IMR-90 (cell line): ENCODE data around the gene CHMP3.
"Not testable (repeated sequence)": the region's sequence is repeated elsewhere in the genome, so short reads cannot be mapped to it uniquely, and the experiment has no call there.

Experiments used
- CEBPB ChIP-seq: IDR thresholded peaks from 2 replicates; pipeline ENCODE4 v1.6.1; 2012; ENCODE audit warnings: low read depth, low read length, improper control_type of control experiment
- CTCF ChIP-seq: conservative IDR thresholded peaks from 2 replicates; pipeline ENCODE4 v1.5.1; 2012; ENCODE audit warnings: mild to moderate bottlenecking, low read depth, low read length, improper control_type of control experiment
- MAZ ChIP-seq: IDR thresholded peaks from 2 replicates; pipeline ENCODE4 v1.6.1; 2012; ENCODE audit warnings: low read depth, mild to moderate bottlenecking, low read length, improper control_type of control experiment, moderate library complexity, borderline replicate concordance
- MXI1 ChIP-seq: IDR thresholded peaks from 2 replicates; pipeline ENCODE4 v1.6.1; 2012; ENCODE audit warnings: low read depth, mild to moderate bottlenecking, low read length, moderate library complexity, borderline replicate concordance
- POLR2A ChIP-seq: IDR thresholded peaks from 2 replicates; pipeline ENCODE4 v1.6.1; 2012; ENCODE audit warnings: mild to moderate bottlenecking, low read depth, low read length
- RAD21 ChIP-seq: IDR thresholded peaks from 2 replicates; pipeline ENCODE4 v1.6.1; 2012; ENCODE audit warnings: low read length, improper control_type of control experiment
- SMC3 ChIP-seq: fragments of 150-350 bp; IDR thresholded peaks from 2 replicates; pipeline ENCODE4 v1.6.1; 2016; ENCODE audit warnings: low read depth, mild to moderate bottlenecking, antibody characterized with exemption, low read length, moderate library complexity

GRCh38 chr2:86548913-86549396 is 14.3 kb downstream of the CHMP3 start:
- TF ChIP-seq SMC3, CTCF, POLR2A, CEBPB, MAZ, MXI1, RAD21: not testable (repeated sequence)
